WERI-Rb-1 (cell line): Measurements from ENCODE around the gene CSNK1G3.

ENCODE experiments used
- DNase-seq: peaks from one replicate; pipeline ENCODE4 v3.0.0-alpha.2; 2020
- H3K27ac ChIP-seq: fragments of 250-450 bp; sonication (Bioruptor Pico); 2 replicates; pipeline ENCODE4 v1.5.1; 2020; ENCODE audit warnings: mild to moderate bottlenecking, moderate library complexity
- H3K27me3 ChIP-seq: fragments of 250-450 bp; sonication (Bioruptor Pico); 2 replicates; pipeline ENCODE4 v1.5.1; 2021; ENCODE audit warnings: mild to moderate bottlenecking, low read depth, moderate library complexity; ENCODE audit not compliant: insufficient read depth, severe bottlenecking
- H3K36me3 ChIP-seq: fragments of 250-450 bp; sonication (Bioruptor Pico); 2 replicates; pipeline ENCODE4 v1.5.1; 2020; ENCODE audit warnings: mild to moderate bottlenecking, moderate library complexity
- H3K4me3 ChIP-seq: 2 replicates; pipeline ENCODE4 v1.5.1; 2011; ENCODE audit warnings: low read depth, mild to moderate bottlenecking, control low read depth, low read length
- H3K9me3 ChIP-seq: fragments of 250-450 bp; sonication (Bioruptor Pico); 2 replicates; pipeline ENCODE4 v1.5.1; 2021; ENCODE audit warnings: mild to moderate bottlenecking, moderate library complexity; ENCODE audit not compliant: severe bottlenecking
- CTCF ChIP-seq: IDR thresholded peaks from 2 replicates; pipeline ENCODE4 v1.5.1; 2011; ENCODE audit warnings: low read depth, mild to moderate bottlenecking, control low read depth, inconsistent platforms, low read length

CSNK1G3 gene

GRCh38 chr5:123538670-123539459 lies 26.9 kb downstream of the CSNK1G3 start:
- no peak overlapping the region for H3K4me3 ChIP-seq
- H3K36me3 ChIP-seq: no peaks in the 10 kb centered on the region
- peak; percentile 53 for DNase-seq
- H3K27ac ChIP-seq: peak overlapping the region; percentile 36
- TF ChIP-seq CTCF: no peak
- H3K27me3 ChIP-seq: no peaks in the 10 kb centered on the region
- no peaks in the 10 kb centered on the region for H3K9me3 ChIP-seq

- DNase-seq: no peak
- TF ChIP-seq CTCF: no peak
- H3K9me3 ChIP-seq: no peaks in the 10 kb centered on the region
- no peak overlapping the region for H3K27ac ChIP-seq
- no peak overlapping the region for H3K4me3 ChIP-seq
- H3K27me3 ChIP-seq: no peaks in the 10 kb centered on the region
- no peaks in the 10 kb centered on the region for H3K36me3 ChIP-seq
Measured at GRCh38 chr5:123540534-123540933, 28.6 kb downstream of the CSNK1G3 start.

- no peak for TF ChIP-seq CTCF
- Histone ChIP-seq H3K27ac (no peak overlapping the region), H3K9me3 (no peaks in the 10 kb centered on the region), H3K4me3 (no peak overlapping the region), H3K27me3 (no peaks in the 10 kb centered on the region), H3K36me3 (no peaks in the 10 kb centered on the region)
- no peak for DNase-seq
Measured at GRCh38 chr5:123543438-123543837, 31.5 kb downstream of the CSNK1G3 start.

- Histone ChIP-seq H3K9me3 (no peaks in the 10 kb centered on the region), H3K27ac (no peak overlapping the region), H3K36me3 (no peaks in the 10 kb centered on the region), H3K27me3 (no peaks in the 10 kb centered on the region), H3K4me3 (no peak overlapping the region)
- DNase-seq: peak; percentile 39
- peak; percentile 71 for TF ChIP-seq CTCF
Measured at GRCh38 chr5:123545506-123545905, 33.5 kb downstream of the CSNK1G3 start.

- no peaks in the 10 kb centered on the region for H3K36me3 ChIP-seq
- no peaks in the 10 kb centered on the region for H3K9me3 ChIP-seq
- no peak overlapping the region for H3K27ac ChIP-seq
- TF ChIP-seq CTCF: no peak
- H3K27me3 ChIP-seq: no peaks in the 10 kb centered on the region
- H3K4me3 ChIP-seq: no peak overlapping the region
- no peak for DNase-seq
Measured at GRCh38 chr5:123546657-123547056, 34.7 kb downstream of the CSNK1G3 start.
